Measurements from ENCODE around the gene PDE4D.

- no peak for TF ChIP-seq ZNF274 (IDR thresholded peaks at IDR 0.05; ENCODE audit: low read depth, low read length)
- no peak for TF ChIP-seq YY1 (IDR thresholded peaks at IDR 0.05; ENCODE audit: insufficient read depth, insufficient read length)
Measured at GRCh38 chr5:59830536-59831200, 62.9 kb downstream of the PDE4D start.

All from NT2/D1 (cell line).